HG03442 (cell line): Measurements from ENCODE around the gene CCDC12.

ENCODE experiments used
- ATAC-seq: cut with Tn5 transposase; IDR thresholded peaks from one replicate; pipeline ENCODE4 v1.9.1; 2021; ENCODE audit warnings: mild to moderate bottlenecking, moderate library complexity; ENCODE audit not compliant: unreplicated experiment

Gene CCDC12

GRCh38 chr3:46895761-46896160 is 80.8 kb downstream of the CCDC12 start:
- no peak for ATAC-seq

GRCh38 chr3:46895204-46895660 is 81.3 kb downstream of the CCDC12 start:
- no peak for ATAC-seq

GRCh38 chr3:46894256-46894655 is 82.3 kb downstream of the CCDC12 start:
- ATAC-seq: no peak

GRCh38 chr3:46893763-46894162 is 82.8 kb downstream of the CCDC12 start:
- ATAC-seq: no peak

GRCh38 chr3:46893146-46893748 is 83.3 kb downstream of the CCDC12 start:
- no peak for ATAC-seq

- no peak for ATAC-seq
Observed at GRCh38 chr3:46892285-46893145, 84.0 kb downstream of the CCDC12 start.

GRCh38 chr3:46891132-46891531 is 85.4 kb downstream of the CCDC12 start:
- ATAC-seq: no peak

- ATAC-seq: no peak
Observed at GRCh38 chr3:46890132-46890531, 86.4 kb downstream of the CCDC12 start.

GRCh38 chr3:46889381-46890110 is 87.0 kb downstream of the CCDC12 start:
- ATAC-seq: no peak

- ATAC-seq: no peak
Observed at GRCh38 chr3:46888705-46889104, 87.8 kb downstream of the CCDC12 start.

GRCh38 chr3:46887980-46888494 is 88.5 kb downstream of the CCDC12 start:
- no peak for ATAC-seq

GRCh38 chr3:46885612-46886011 is 90.9 kb downstream of the CCDC12 start:
- no peak for ATAC-seq

GRCh38 chr3:46884929-46885328 is 91.6 kb downstream of the CCDC12 start:
- ATAC-seq: no peak

GRCh38 chr3:46884427-46884826 is 92.1 kb downstream of the CCDC12 start:
- no peak for ATAC-seq

GRCh38 chr3:46883830-46884185 is 92.7 kb downstream of the CCDC12 start:
- no peak for ATAC-seq

GRCh38 chr3:46883054-46883829 is 93.3 kb downstream of the CCDC12 start:
- ATAC-seq: no peak

GRCh38 chr3:46882377-46883053 is 94.0 kb downstream of the CCDC12 start:
- ATAC-seq: no peak

- no peak for ATAC-seq
Observed at GRCh38 chr3:46881596-46882376, 94.8 kb downstream of the CCDC12 start.

GRCh38 chr3:46880884-46881595 is 95.5 kb downstream of the CCDC12 start:
- no peak for ATAC-seq
